ENCODE data around the gene CES3. TPM values are rescaled to one million over a fixed set of nuclear protein-coding genes. Genes with fewer than 3 reads are reported as not detected.
A peak's percentile ranks its signal among the peaks of the same experiment; 100 is the strongest.

The CES3 gene
- total RNA-seq, 5 donors from 2014 or later (not counting 1 experiment from before 2014, with no cell fraction given) = 0.10 to 0.88 (median 0.58) TPM

DNA sequence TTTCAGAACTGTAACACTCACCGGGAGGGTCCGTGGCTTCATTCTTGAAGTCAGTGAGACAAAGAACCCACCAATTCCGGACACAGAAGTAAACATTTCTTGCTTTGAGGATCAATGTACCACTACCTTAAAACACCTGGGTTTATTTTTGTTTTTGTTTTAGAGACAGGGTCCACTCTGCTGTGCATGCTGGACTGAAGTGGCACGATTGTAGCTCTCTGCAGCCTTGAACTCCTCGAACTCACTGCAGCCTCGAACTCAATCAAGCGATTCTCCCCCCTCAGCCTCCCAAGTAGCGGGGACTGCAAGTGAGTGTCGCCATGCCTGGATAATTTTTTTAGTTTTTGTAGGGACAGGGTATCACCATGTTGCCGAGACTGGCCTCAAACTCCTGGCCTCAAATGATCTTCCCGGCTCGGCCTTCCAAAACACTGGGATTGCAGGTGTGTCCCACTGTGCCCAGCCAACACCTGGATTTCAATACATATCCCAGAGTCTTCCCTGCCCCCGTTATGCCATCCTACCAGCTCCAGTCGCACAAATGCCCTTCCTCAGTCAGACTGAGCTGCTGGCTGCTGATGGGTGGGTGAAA is 14.3 kb downstream of the CES3 start:
- 65% methylated on average over 2 of the region's 14 CpGs for WGBS (ENCODE audit: insufficient coverage)
- Histone ChIP-seq H3K27ac (ENCODE audit: low read length) (no peak overlapping the region), H3K9me3 (no peaks in the 10 kb centered on the region), H3K36me3 (ENCODE audit: control insufficient read depth in 2 of 2, extremely low read depth in 1 of 2, insufficient read depth in 1 of 2, low read length in 1 of 2) (no peaks in the 10 kb centered on the region), H3K4me3 (ENCODE audit: control insufficient read depth in 1 of 2, extremely low read depth in 1 of 2, low read length in 1 of 2) (peak overlapping the region; percentile 6 to 32), H3K4me1 (ENCODE audit: control insufficient read depth in 1 of 2, extremely low read depth in 1 of 2, insufficient read depth in 2 of 2, low read length in 2 of 2) (peaks cover 0 to 16% of the 10 kb centered on the region in 2 experiments), H3K27me3 (replicated peaks in 1 of 2; ENCODE audit: control insufficient read depth in 2 of 2, extremely low read depth in 1 of 2, insufficient read depth in 2 of 2, low read length in 1 of 2) (peaks cover 0 to 32% of the 10 kb centered on the region in 2 experiments)
- H3K4me1 Mint-ChIP-seq = peaks cover 0 to 15% (median 7%) of the 10 kb centered on the region in 3 donors
- DNase-seq (no peak), ATAC-seq (replicated peaks in 1 of 4) (no peak)
- H3K36me3 Mint-ChIP-seq = no peaks in the 10 kb centered on the region
- POLR2A ChIA-PET = no interaction called here
- H3K4me3 Mint-ChIP-seq = peak overlapping the region; percentile 66 to 77 (median 69)
- H3K27me3 Mint-ChIP-seq = peaks cover 0 to 5% of the 10 kb centered on the region in 2 donors
- H3K27ac Mint-ChIP-seq = no peak overlapping the region
- CTCF ChIA-PET = interaction anchor here (0.6 to 1.6 kb wide), 6 partner anchors 11 to 182 kb away, joined by 3 to 7 read pairs (median 3); no protein-coding TSS in a partner anchor
- no peaks in the 10 kb centered on the region for H3K9me3 Mint-ChIP-seq

DNA sequence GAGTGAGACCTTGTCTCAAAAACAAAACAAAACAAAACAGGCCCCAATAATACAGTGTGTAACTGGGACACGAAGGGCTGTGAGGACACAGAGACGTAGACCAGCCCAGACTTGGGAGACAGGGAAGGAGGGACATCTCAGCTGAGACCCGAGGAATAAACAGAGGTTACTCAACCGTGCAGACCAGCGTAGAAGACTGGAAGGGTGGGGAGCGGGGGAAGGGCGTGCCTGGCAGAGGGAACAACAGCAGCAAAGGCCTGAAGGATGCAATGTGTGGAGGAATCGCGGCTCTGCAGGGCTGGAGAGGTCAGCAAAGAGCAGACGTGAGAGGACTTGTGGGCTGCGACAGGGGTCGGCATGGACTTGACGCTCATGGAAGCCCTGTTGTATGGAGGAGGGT is 15.7 kb downstream of the CES3 start:
- Mint-ChIP-seq H3K4me1 (peaks cover under 1 to 15% (median 7%) of the 10 kb centered on the region in 3 donors), H3K27ac (no peak overlapping the region), H3K9me3 (no peaks in the 10 kb centered on the region), H3K27me3 (peaks cover 0 to 5% of the 10 kb centered on the region in 2 donors), H3K36me3 (no peaks in the 10 kb centered on the region), H3K4me3 (no peak overlapping the region)
- H3K27ac ChIP-seq (ENCODE audit: low read length) = no peak overlapping the region
- peaks cover 0 to 16% of the 10 kb centered on the region in 2 experiments for H3K4me1 ChIP-seq (ENCODE audit: control insufficient read depth in 1 of 2, extremely low read depth in 1 of 2, insufficient read depth in 2 of 2, low read length in 2 of 2)
- ChIA-PET POLR2A (no interaction called here), CTCF (no interaction called here)
- ATAC-seq (replicated peaks in 1 of 4) = no peak
- no peaks in the 10 kb centered on the region for H3K9me3 ChIP-seq
- 67% methylated on average over 13 of the region's 13 CpGs for WGBS (ENCODE audit: insufficient coverage)
- no peak overlapping the region for H3K4me3 ChIP-seq (ENCODE audit: control insufficient read depth in 1 of 2, extremely low read depth in 1 of 2, low read length in 1 of 2)
- H3K36me3 ChIP-seq (ENCODE audit: control insufficient read depth in 2 of 2, extremely low read depth in 1 of 2, insufficient read depth in 1 of 2, low read length in 1 of 2) = no peaks in the 10 kb centered on the region
- DNase-seq = no peak
- peaks cover 0 to 26% of the 10 kb centered on the region in 2 experiments for H3K27me3 ChIP-seq (replicated peaks in 1 of 2; ENCODE audit: control insufficient read depth in 2 of 2, extremely low read depth in 1 of 2, insufficient read depth in 2 of 2, low read length in 1 of 2)

DNA sequence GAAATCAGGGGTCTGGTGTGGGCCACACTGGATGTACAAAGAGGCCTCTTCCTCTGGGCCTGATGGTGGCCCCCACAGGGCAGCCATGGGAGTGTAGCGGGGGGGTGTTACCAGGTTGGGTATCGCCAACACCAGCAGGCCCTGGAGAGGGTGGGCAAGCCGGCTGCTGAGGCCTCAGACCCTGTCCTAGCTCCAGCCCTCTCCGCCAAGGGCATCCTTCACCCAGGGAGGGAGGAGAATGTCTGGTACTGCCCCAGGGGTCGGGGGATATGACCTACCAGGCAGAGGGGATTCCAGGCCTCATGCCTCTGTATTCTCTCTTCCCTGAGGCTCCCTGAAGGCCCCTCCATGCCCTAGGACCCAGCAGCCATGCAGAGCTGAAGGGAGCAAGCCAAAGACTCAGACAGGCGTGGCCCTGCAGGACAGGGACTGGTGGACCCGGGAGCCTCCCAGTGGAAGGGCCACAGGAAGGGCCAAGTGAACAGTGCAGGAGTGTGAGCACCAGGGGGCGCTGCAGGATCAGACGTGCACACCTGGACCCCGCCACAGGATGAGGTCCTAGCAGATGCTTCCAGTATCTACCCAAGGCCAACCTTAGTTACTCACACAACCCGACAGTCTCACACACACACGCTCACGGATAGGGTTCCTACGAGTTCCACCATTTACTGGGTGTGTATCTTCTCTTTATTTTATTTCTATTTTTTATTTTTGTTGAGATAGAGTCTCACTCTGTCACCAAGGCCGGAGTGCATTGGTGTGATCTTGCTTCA is 16.5 kb downstream of the CES3 start:
- no peaks in the 10 kb centered on the region for H3K36me3 Mint-ChIP-seq
- H3K27ac Mint-ChIP-seq = no peak overlapping the region
- ChIA-PET CTCF (interaction anchor here (0.7 to 1.6 kb wide), 3 partner anchors 54 to 180 kb away, joined by 3 to 4 read pairs (median 4); no protein-coding TSS in a partner anchor), POLR2A (no interaction called here)
- peaks cover 0 to 5% of the 10 kb centered on the region in 2 donors for H3K27me3 Mint-ChIP-seq
- Histone ChIP-seq H3K27me3 (replicated peaks in 1 of 2; ENCODE audit: control insufficient read depth in 2 of 2, extremely low read depth in 1 of 2, insufficient read depth in 2 of 2, low read length in 1 of 2) (peaks cover 0 to 23% of the 10 kb centered on the region in 2 experiments), H3K36me3 (ENCODE audit: control insufficient read depth in 2 of 2, extremely low read depth in 1 of 2, insufficient read depth in 1 of 2, low read length in 1 of 2) (no peaks in the 10 kb centered on the region), H3K9me3 (no peaks in the 10 kb centered on the region), H3K27ac (ENCODE audit: low read length) (no peak overlapping the region), H3K4me1 (ENCODE audit: control insufficient read depth in 1 of 2, extremely low read depth in 1 of 2, insufficient read depth in 2 of 2, low read length in 2 of 2) (peaks cover 0 to 20% of the 10 kb centered on the region in 2 experiments), H3K4me3 (ENCODE audit: control insufficient read depth in 1 of 2, extremely low read depth in 1 of 2, low read length in 1 of 2) (no peak overlapping the region)
- H3K4me1 Mint-ChIP-seq = peaks cover 8 to 23% (median 12%) of the 10 kb centered on the region in 3 donors
- ATAC-seq (replicated peaks in 1 of 4) (peak; percentile 96 to 99 (median 98)), DNase-seq (peak; percentile 51 to 92 (median 82))
- no peaks in the 10 kb centered on the region for H3K9me3 Mint-ChIP-seq
- 38% methylated on average over 8 of the region's 15 CpGs for WGBS (ENCODE audit: insufficient coverage)
- no peak overlapping the region for H3K4me3 Mint-ChIP-seq

GRCh38 chr16:66979011-66979717 is 18.1 kb downstream of the CES3 start:
- Histone ChIP-seq H3K27ac (ENCODE audit: low read length) (no peak overlapping the region), H3K4me3 (ENCODE audit: control insufficient read depth in 1 of 2, extremely low read depth in 1 of 2, low read length in 1 of 2) (no peak overlapping the region), H3K36me3 (ENCODE audit: control insufficient read depth in 2 of 2, extremely low read depth in 1 of 2, insufficient read depth in 1 of 2, low read length in 1 of 2) (no peaks in the 10 kb centered on the region), H3K9me3 (no peaks in the 10 kb centered on the region), H3K4me1 (ENCODE audit: control insufficient read depth in 1 of 2, extremely low read depth in 1 of 2, insufficient read depth in 2 of 2, low read length in 2 of 2) (peaks cover 0 to 28% of the 10 kb centered on the region in 2 experiments), H3K27me3 (replicated peaks in 1 of 2; ENCODE audit: control insufficient read depth in 2 of 2, extremely low read depth in 1 of 2, insufficient read depth in 2 of 2, low read length in 1 of 2) (peaks cover 0 to 17% of the 10 kb centered on the region in 2 experiments)
- Mint-ChIP-seq H3K4me1 (peaks cover 14 to 32% (median 16%) of the 10 kb centered on the region in 3 donors), H3K36me3 (no peaks in the 10 kb centered on the region), H3K4me3 (no peak overlapping the region), H3K27ac (no peak overlapping the region), H3K27me3 (peaks cover 0 to 5% of the 10 kb centered on the region in 2 donors), H3K9me3 (no peaks in the 10 kb centered on the region)
- 59% methylated on average over 7 of the region's 16 CpGs for WGBS (ENCODE audit: insufficient coverage)
- ATAC-seq (replicated peaks in 1 of 4) (no peak), DNase-seq (no peak)
- POLR2A ChIA-PET = no interaction called here
- CTCF ChIA-PET = interaction anchor here in 1 of 2 donors (0.7 to 0.9 kb wide), 2 partner anchors 124 to 200 kb away, joined by 3 read pairs; no protein-coding TSS in a partner anchor

GRCh38 chr16:66983033-66983432 is 22.0 kb downstream of the CES3 start:
- H3K9me3 ChIP-seq = no peaks in the 10 kb centered on the region
- no peak overlapping the region for H3K27ac ChIP-seq (ENCODE audit: low read length)
- H3K9me3 Mint-ChIP-seq = no peaks in the 10 kb centered on the region
- no peaks in the 10 kb centered on the region for H3K27me3 Mint-ChIP-seq
- no peak overlapping the region for H3K4me3 Mint-ChIP-seq
- no peak for DNase-seq
- H3K4me1 Mint-ChIP-seq = peaks cover 21 to 37% (median 30%) of the 10 kb centered on the region in 3 donors
- 100% methylated on average over 1 of the region's 9 CpGs for WGBS (ENCODE audit: insufficient coverage)
- H3K4me3 ChIP-seq (ENCODE audit: control insufficient read depth in 1 of 2, extremely low read depth in 1 of 2, low read length in 1 of 2) = no peak overlapping the region
- H3K27me3 ChIP-seq (replicated peaks in 1 of 2; ENCODE audit: control insufficient read depth in 2 of 2, extremely low read depth in 1 of 2, insufficient read depth in 2 of 2, low read length in 1 of 2) = no peaks in the 10 kb centered on the region
- peaks cover 0 to 27% of the 10 kb centered on the region in 2 experiments for H3K4me1 ChIP-seq (ENCODE audit: control insufficient read depth in 1 of 2, extremely low read depth in 1 of 2, insufficient read depth in 2 of 2, low read length in 2 of 2)
- H3K27ac Mint-ChIP-seq = no peak overlapping the region
- no peak for ATAC-seq (replicated peaks in 1 of 4)
- no peaks in the 10 kb centered on the region for H3K36me3 Mint-ChIP-seq
- no peaks in the 10 kb centered on the region for H3K36me3 ChIP-seq (ENCODE audit: control insufficient read depth in 2 of 2, extremely low read depth in 1 of 2, insufficient read depth in 1 of 2, low read length in 1 of 2)
- CTCF ChIA-PET = interaction anchor here in 1 of 2 donors (0.7 kb wide), 1 partner anchor 30 kb away, joined by 3 read pairs; no protein-coding TSS in a partner anchor
- POLR2A ChIA-PET = interaction anchor here in 1 of 2 donors (0.6 kb wide), 1 partner anchor 326 kb away, joined by 6 read pairs; no protein-coding TSS in a partner anchor

GRCh38 chr16:66984892-66985311 is 23.8 kb downstream of the CES3 start:
- no peak for DNase-seq

More at GRCh38 chr16:66984892-66985311, 23.8 kb downstream of the CES3 start:
- Histone ChIP-seq H3K4me3 (ENCODE audit: control insufficient read depth in 1 of 2, extremely low read depth in 1 of 2, low read length in 1 of 2) (no peak overlapping the region), H3K36me3 (ENCODE audit: control insufficient read depth in 2 of 2, extremely low read depth in 1 of 2, insufficient read depth in 1 of 2, low read length in 1 of 2) (no peaks in the 10 kb centered on the region), H3K27me3 (replicated peaks in 1 of 2; ENCODE audit: control insufficient read depth in 2 of 2, extremely low read depth in 1 of 2, insufficient read depth in 2 of 2, low read length in 1 of 2) (peaks cover 0 to 2% of the 10 kb centered on the region in 2 experiments), H3K9me3 (no peaks in the 10 kb centered on the region), H3K27ac (ENCODE audit: low read length) (peak overlapping the region; percentile 72), H3K4me1 (ENCODE audit: control insufficient read depth in 1 of 2, extremely low read depth in 1 of 2, insufficient read depth in 2 of 2, low read length in 2 of 2) (peaks cover 0 to 27% of the 10 kb centered on the region in 2 experiments)
- Mint-ChIP-seq H3K27ac (peak overlapping the region; percentile 94 to 98), H3K4me3 (peak overlapping the region in 1 of 3 donors; percentile 47), H3K9me3 (no peaks in the 10 kb centered on the region), H3K27me3 (no peaks in the 10 kb centered on the region), H3K36me3 (no peaks in the 10 kb centered on the region), H3K4me1 (peaks cover 21 to 37% (median 30%) of the 10 kb centered on the region in 3 donors)
- ATAC-seq (replicated peaks in 1 of 4) = peak; percentile 48 to 89 (median 86)
- ChIA-PET CTCF (interaction anchor here in 1 of 2 donors (0.6 kb wide), 2 partner anchors 24 to 537 kb away, joined by 3 read pairs; partner anchors contain the start of gene CES3), POLR2A (no interaction called here)
- 30% methylated on average over 2 of the region's 4 CpGs for WGBS (ENCODE audit: insufficient coverage)
